HG03280 (cell line): ENCODE results near the gene SH2D1B.

ENCODE experiments used
- ATAC-seq: cut with Tn5 transposase; IDR thresholded peaks from one replicate; pipeline ENCODE4 v1.9.1; 2021; ENCODE audit warnings: mild to moderate bottlenecking, moderate library complexity; ENCODE audit not compliant: unreplicated experiment

SH2D1B gene

DNA sequence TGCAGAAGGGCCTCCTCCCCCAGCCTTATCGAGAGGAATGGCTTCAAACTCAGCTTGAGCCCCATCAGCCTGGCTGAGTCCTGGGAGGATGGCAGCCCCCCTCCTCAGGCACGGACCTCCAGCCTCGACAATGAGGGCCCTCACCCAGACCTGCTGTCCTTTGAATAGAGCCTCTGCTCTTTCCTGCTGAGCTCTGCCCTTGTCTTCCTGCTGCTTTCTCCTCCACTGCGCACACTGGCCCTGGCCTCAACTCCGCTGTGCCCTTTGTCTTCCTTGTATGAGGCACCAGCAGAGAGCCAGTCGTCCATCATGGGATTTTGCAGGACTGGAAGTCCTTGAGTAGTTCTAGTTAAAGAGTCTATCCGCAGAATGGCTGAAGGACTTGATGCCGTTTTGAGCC lies 28.4 kb downstream of the SH2D1B start:
- ATAC-seq, result no peak

DNA sequence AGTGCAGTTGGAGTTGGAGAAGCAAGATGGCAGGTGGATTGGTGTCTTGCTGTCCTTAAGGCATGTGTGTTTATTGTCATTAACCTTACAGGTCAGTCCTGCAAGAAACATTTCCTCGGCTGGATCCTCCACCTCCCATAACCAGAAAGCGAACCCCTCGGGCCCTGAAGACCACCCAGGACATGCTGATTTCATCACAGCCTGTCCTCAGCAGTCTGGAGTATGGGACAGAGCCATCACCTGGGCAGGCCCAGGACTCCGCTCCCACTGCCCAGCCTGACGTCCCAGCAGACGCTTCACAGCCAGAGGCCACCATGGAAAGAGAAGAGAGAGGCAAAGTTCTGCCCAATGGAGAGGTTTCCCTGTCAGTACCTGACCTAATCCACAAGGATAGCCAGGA lies 28.8 kb downstream of the SH2D1B start:
- ATAC-seq, result no peak

DNA sequence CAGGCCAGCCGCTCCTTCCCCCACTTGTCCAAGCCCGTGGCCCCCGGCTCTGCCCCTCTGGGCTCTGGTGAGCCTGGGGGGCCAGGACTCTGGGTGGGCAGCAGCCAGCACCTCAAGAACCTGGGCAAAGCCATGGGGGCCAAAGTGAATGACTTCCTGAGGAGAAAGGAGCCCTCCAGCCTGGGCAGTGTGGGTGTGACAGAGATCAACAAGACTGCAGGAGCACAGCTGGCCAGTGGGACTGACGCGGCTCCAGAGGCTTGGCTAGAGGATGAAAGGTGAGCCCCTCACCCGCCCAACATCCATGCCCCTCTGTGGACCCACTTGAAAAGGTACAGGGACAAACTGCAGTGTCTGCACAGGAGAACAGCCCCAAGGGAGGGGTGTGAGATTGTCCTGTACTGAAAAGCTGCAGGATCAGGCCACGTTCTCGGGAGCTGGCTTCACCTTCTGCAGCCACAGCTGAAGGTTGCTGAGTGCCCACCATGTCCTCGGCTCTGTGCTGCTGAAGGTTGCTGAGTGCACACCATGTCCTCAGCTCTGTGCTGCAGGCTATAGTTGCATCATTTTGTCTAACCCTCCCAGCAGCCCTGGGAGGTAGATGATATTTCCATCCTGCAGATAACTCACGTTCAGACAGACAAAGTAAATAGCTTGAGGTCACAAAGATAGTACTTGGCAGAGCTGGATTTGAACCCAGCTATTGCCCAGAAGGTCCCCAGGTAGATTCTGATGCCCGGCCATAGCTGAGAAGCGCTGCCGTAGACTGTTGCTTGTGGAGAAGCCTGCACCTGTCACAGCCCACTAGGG lies 29.8 kb downstream of the SH2D1B start:
- no peak for ATAC-seq

DNA sequence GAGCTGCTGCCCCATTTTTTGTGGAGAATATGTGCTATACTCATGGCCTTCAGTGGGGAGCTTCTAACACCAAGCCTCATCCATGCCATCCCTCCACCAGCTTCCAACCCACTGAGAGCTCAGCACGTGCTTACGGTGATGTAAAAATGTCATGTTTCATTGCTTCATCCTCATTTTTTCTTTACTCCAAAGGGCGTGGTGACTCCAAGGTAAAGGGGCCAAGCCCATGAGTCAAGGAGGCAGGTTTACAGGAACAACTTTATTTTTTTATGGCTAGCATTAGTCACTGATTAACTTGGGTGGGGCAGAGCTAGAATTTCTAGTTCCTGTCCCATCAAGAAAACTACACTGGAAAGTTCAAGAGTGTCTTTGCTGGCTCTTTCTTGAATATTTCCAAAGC lies 30.6 kb downstream of the SH2D1B start, which contains the start of gene C1orf226:
TSS of gene C1orf226 (plus strand) at position 346 of the 400 bp plus-strand sequence. CDS start 174 bp downstream, outside the sequence.
- ATAC-seq, result no peak

DNA sequence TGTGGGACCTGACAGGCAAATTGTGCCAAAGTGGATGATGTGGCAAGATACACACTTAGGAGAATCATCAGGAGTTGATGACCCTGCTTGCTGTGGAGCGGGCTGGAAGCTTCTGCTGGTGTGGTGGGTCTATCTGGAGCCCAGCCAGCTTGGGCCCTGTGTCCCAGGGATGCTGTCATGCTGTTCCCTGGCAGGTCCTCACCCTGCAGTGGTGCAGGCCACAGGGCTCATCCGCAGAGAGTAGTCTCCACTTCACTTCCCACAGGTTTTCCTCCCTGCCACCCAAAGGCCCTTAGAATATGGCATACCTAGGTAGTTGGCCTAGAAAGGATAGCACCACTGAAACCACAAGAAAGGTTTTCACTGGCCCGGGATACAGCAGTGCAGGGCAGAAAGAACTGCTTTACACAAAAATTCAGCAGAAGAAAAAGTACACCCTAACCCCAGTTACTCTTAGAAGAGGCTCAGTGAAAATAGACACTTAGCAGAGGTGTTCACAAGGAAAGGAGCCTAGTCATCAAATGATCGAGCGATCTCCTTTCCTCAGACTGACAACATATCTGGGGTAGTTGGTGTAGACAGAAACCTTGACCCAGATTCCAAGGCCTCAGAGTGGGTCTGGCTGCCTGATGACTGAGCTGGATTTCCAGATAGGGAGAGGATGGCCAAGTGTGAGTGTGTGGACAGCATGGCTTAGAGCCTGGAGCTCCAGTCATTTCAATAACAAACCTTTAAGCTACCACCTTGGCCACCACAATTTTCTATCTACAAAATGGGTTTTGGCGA lies 31.7 kb downstream of the SH2D1B start:
- no peak for ATAC-seq

DNA sequence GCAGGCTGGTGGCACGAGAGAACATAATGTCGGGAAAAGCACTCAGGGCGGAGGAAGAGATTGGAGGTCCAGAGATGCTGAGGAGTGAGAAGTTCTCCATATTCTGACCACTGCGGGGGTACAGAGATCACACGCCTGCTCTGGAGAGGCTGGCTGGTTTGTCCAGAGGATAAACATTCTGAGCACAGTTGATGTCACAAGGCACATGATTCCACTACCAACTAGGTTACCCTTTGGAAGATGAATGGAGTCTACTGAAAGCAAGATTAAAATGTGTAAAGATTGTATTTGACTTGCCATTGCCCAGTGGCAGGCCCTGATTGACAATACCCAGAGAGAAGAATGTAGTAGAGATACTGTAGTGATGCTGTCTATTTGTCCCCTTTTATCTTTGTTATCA lies 35.2 kb downstream of the SH2D1B start, which contains the start of gene SPATA46:
TSS of gene SPATA46 (minus strand) at position 164 of the 400 bp plus-strand sequence. CDS start at position 100, 64 bp downstream.
- no peak for ATAC-seq

DNA sequence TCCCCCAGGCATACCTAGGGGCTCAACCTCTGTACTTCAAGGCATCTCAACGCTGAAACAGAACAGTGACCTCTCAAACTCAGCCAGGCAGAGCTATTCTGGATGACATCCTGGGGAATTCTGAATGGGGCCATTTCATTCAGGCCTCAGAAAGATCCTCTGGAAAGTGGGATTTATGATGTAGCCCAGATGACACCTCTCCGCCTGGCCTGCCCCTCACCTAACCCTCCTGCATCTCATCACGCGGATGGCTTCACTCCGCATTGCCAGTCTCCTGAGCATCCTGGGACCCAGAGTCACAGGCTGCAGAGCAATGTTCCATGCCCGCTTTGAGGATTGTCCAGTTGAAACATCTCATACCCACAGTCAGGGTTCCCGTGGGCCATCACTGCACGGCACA lies 36.5 kb downstream of the SH2D1B start:
- no peak for ATAC-seq

DNA sequence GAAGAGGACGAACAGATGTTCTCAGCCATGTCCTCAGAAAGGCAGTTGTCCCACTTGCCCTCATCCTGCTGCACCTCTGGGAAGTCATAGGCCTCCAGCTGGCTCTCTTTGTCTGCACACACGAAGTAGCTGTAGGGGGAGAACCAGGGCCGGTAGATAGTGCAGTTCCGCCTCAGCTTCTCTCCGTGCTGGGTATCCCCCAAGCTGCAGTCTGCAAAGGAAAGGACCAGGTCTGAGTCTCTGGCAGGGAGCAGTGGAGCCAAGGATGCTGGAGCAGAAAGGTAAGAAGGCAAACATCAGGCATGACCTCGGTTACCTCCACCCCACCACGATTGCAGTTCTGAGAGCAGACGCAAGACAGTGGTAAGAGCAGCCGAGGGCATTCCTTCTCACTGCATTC lies 37.5 kb downstream of the SH2D1B start:
- no peak for ATAC-seq

DNA sequence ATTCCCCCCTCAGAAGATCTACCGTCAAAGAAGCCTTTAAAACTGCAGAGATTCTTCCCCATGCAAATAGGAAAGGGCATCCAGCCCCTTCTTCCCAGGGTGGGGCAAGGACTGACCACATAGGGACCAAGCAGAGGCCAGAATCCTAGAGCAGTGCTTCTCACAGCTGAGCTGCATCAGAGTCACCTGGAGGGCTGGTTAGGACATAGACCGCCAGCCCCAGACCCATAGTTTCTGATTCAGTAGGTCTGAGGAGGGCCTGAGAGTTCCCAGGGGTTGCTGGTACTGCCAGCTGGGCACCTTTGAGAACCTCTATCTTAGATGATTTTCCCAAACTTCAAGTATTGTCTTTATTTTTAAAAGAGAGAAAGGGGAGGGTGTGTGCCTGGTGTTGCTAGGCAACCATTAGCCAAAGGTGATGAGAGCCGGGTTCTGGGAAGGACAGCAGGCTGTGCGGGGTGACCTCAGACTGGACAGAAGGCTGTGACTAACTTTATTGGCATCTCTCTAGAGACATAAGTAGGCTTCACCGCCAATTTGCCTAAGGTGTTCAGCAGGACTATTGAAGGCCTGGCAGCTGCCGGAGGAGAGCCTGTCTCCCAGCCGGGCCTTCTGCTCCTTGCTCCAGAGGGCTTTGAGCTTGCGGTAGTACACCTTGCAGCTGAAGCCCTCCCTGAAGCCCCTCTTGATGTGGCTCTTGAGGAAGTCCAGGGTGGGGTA lies 38.2 kb downstream of the SH2D1B start:
- ATAC-seq, result no peak

DNA sequence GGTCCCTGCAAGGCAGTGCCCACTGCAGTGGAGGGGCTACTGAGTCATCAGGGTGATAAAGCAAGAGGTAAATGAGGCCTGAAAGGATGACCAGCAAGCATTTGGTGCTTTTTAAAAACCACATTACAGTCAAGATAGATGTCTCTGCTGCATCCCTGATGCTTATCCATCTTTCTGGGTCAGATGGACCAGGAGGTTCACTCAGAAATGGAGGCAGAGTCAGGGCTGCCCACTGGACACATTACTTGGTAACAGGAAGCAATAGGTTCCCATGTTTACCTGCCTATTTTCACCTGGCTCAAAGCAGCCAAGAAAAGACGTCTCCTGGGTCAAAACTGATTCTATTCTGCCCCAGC lies 38.9 kb downstream of the SH2D1B start:
- ATAC-seq, result no peak

DNA sequence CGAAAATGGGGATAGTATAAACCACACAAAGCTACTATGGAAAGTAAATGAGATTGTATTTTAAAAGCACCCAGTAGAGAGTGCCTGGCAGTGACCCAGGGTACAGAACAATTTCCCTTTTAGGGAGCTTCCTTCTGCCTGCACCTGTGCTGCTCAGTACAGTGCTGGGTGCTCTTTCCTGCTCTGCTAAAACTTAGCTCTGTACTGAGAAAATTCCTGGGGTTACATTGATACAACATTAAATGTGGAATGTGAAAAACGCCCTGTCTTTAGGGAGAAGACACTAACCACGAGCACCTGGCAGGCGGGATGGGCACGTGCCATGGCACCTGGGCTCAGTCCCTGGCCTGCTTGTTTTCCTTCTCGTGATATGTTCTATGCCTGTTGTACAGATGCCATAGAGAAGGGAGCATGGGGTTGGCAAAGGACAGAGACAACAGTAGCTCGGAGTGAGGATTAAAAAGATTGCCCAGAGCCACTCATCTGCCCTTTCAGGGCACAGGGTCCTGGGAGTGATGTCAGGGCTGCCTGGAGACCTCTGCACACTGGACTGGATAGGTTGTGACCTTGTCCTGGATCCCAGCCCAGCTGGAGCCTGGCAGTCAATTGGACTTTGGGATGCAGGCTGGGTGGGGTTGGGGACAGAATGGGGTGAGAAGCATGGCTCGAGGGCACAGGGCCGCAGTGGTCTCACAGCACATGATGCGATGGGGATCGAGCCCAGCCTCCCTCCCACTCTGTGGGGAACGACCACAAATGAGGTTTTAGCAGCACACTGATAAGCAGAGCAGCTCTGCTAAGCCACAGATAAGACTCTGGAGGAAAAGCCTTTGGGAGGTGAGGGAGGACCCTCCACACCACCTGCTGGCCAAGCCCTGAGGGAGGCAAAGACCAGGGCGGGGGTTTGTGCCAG lies 39.5 kb downstream of the SH2D1B start:
- ATAC-seq, result no peak

DNA sequence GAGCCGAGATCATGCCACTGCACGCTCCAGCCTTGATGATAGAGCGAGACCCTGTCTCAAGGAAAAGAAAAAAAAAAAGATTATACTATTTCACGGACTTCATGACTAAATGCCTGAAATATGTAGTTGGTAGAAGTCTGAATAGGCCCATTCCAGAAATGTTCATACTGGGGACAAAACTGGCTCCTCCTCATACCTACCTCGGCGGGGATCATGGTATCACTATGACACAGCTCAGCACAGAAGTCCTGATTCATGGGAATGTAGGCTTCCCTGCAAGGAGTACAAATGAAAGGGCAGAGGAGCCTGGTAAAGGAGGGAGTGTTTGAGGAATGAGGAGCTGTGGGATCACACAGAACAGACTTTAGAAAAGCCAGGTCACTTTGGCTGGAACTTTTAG lies 40.3 kb downstream of the SH2D1B start:
- no peak for ATAC-seq

DNA sequence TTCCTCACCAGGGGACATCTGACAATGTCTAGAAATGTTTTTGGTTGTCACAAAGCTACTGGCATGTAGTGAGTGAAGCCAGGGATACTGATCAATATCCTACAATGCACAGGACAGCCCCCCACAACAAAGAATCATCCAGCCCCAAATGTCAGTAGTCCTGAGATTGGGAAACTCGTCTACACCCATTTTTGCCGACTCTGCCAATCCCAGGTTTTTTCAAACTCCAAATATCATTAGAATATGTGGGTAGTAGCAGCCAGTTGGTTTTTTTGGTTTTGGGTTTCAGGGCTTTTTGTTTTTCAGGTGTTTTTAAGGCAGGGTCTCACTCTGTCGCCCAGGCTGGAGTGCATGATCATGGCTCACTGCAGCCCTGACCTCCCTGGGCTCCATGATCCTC lies 41.2 kb downstream of the SH2D1B start:
- no peak for ATAC-seq

DNA sequence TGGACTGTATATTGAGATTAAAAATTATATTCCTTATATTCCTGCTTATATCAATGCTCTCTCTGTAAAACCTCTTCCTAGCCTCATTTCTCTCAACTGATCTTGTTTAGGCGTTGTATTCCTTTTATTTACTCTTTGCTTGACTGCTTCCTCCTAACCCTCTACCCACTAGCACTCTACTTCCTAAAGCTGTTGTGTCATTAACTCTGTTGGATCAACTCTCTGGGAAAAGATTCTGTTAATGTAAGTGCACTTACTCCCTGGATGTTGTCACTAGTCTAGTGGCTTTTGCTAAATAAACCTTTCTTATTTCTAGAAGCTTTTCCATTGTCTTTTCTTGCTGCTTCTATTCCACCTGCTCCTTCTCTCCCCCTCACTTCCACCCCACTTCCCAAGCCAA lies 41.8 kb downstream of the SH2D1B start:
- ATAC-seq, result no peak

DNA sequence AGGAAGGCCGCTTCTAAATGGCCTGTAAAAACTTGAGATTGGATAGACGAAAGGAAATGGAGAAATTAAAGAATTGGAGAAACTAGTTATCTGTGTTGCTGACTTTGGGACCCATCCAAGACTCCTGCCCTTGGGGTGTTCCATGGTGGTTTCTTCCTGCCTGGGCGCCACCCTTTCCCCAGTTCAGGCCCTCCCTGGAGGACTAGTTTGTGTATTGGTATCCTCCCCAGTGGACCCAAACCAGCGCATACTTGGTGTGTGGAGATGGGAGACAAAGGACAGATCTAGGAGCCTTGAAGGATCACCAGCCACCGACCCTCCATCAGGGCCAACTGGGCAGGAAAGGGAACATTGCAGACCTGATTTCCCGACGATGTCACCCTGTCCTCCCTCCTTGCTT lies 42.4 kb downstream of the SH2D1B start:
- no peak for ATAC-seq

DNA sequence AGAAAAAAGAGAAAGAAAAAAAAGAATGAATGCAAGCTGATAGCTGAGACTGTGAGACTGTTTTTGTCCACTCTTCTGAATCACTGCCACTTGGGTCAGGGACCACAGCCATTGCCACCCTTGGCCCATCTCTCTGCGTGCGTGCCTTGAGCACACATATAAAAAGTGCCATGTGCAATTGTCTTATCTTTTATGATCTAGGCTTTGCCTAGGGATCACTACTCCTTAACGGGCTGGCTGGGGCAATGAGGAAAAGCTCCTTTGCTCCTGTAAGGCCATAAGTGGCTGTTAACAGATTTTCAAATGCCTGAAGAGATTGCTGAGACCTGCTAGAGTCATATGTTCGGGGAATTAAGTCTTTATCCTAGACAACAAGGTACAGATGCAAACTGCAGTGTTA lies 43.5 kb downstream of the SH2D1B start:
- no peak for ATAC-seq

DNA sequence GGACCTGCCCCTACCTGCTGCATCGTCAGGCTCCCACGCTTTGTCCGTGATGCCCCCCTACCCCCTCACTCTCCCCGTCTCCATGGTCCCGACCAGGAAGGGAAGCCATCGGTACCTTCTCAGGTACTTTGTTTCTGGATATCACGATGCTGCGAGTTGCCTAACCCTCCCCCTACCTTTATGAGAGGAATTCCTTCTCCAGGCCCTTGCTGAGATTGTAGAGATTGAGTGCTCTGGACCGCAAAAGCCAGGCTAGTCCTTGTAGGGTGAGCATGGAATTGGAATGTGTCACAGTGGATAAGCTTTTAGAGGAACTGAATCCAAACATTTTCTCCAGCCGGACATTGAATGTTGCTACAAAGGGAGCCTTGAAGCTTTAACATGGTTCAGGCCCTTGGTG lies 44.2 kb downstream of the SH2D1B start:
- no peak for ATAC-seq

DNA sequence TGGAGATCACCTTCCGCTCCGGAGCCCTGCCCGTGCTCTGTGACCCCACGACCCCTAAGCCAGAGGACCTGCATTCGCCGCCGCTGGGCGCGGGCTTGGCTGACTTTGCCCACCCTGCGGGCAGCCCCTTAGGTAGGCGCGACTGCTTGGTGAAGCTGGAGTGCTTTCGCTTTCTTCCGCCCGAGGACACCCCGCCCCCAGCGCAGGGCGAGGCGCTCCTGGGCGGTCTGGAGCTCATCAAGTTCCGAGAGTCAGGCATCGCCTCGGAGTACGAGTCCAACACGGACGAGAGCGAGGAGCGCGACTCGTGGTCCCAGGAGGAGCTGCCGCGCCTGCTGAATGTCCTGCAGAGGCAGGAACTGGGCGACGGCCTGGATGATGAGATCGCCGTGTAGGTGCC lies 44.9 kb downstream of the SH2D1B start:
- no peak for ATAC-seq

DNA sequence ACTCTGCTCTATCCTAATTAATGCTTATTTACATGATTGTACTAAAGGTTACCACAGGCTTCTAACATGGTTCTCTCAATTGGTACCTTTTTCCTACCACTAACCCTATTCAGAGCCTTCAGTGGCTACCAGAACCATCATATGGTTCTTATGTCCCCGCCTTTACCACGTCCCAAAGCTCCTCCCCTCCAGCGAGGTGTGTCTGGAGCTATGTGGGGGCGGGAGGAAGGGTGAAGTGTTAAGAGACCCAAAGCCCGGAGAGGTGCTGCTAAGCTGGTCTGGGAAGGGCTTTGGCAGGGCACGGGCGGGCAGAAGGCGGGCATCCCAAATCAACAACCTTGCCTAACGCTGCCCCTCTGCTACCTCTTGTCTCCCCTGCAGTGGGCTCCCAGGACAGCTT lies 45.3 kb downstream of the SH2D1B start:
- ATAC-seq, result no peak

DNA sequence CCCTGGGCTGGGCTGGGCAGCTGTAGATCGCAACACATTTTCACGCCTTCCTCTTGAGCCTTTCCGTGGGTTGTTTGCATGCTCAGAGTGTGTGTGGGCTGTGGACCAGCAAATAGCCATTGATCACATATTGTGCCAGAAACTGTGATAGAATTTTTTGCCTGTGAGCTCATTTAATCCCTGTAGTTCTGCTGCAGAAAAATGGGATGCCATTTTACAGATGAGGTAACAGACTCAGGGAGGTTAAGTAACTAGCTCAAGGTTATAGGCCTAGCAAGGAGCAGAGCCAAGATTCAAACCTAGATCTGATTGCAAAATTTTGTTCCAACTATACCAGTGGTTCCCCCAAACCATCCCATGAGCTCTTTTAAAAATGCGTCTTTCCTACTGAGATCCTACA lies 45.8 kb downstream of the SH2D1B start:
- no peak for ATAC-seq
